BJ (cell line): Measurements from ENCODE around the gene HTRA3. TPM values are rescaled to one million over a fixed set of nuclear protein-coding genes. Genes with fewer than 3 reads are reported as not detected.
A peak's percentile ranks its signal among the peaks of the same experiment; 100 is the strongest.

Experiments used
- CTCF ChIA-PET: fragments of 350-600 bp; formaldehyde crosslinking; extraction: SDS; loops from one replicate; lab custom pipeline; 2021; ENCODE audit warnings: antibody characterized with exemption, inconsistent platforms; lab: Yijun Ruan, JAX
- POLR2A ChIA-PET: fragments of 300-600 bp; sonication (Branson Sonifier 250); formaldehyde crosslinking; extraction: SDS; loops from one replicate; lab custom pipeline; 2021; ENCODE audit warnings: antibody characterized with exemption; lab: Charles Lee
- DNase-seq: peaks from one replicate; pipeline ENCODE4 v3.0.0-alpha.2; 2011; ENCODE audit warnings: low read depth
- H3K27me3 ChIP-seq: 2 replicates; pipeline ENCODE4 v1.6.0; 2011; ENCODE audit warnings: low read length; ENCODE audit not compliant: control insufficient read depth, insufficient read depth
- H3K36me3 ChIP-seq: 2 replicates; pipeline ENCODE4 v1.5.1; 2011; ENCODE audit warnings: low read length; ENCODE audit not compliant: control insufficient read depth, insufficient read depth
- H3K4me3 ChIP-seq: 2 replicates; pipeline ENCODE4 v1.5.1; 2011; ENCODE audit warnings: low read depth, mild to moderate bottlenecking, control low read depth, low read length
- CTCF ChIP-seq: IDR thresholded peaks from 2 replicates; pipeline ENCODE4 v1.5.1; 2011; ENCODE audit warnings: low read depth, mild to moderate bottlenecking, control low read depth, inconsistent platforms, low read length, moderate library complexity; ENCODE audit not compliant: insufficient read depth
- polyA plus RNA-seq: library from polyadenylated mRNA; depleted of rRNA; stranded (reverse); fragments of >200 nt; gene quantifications from 2 replicates; pipeline ENCODE4 v1.2.3, GENCODE V29; 2011

Gene HTRA3
- polyA plus RNA-seq, 1 experiment, result 5.7 TPM

GRCh38 chr4:8266508-8266907, 3.0 kb upstream of the HTRA3 start:
- DNase-seq, result no peak
- Histone ChIP-seq H3K27me3 (peaks cover 6% of the 10 kb centered on the region; the same call in 1 of the 2 replicates), H3K4me3 (no peak overlapping the region), H3K36me3 (no peaks in the 10 kb centered on the region)
- POLR2A ChIA-PET, result interaction anchor here (0.6 kb wide), 1 partner anchor 130 kb away, joined by 30 read pairs; no protein-coding TSS in a partner anchor
- TF ChIP-seq CTCF, result no peak
- CTCF ChIA-PET, result interaction anchor here (1.3 to 2.4 kb wide), 4 partner anchors 24 to 141 kb away, joined by 3 to 11 read pairs (median 6); no protein-coding TSS in a partner anchor

GRCh38 chr4:8267077-8267476, 2.5 kb upstream of the HTRA3 start:
- TF ChIP-seq CTCF, result peak; percentile 58
- Histone ChIP-seq H3K4me3 (no peak overlapping the region), H3K27me3 (peaks cover 6% of the 10 kb centered on the region; the same call in 1 of the 2 replicates), H3K36me3 (no peaks in the 10 kb centered on the region)
- CTCF ChIA-PET, result interaction anchor here (0.6 to 2.4 kb wide), 4 partner anchors 8 to 141 kb away, joined by 3 to 11 read pairs (median 6); no protein-coding TSS in a partner anchor
- no peak for DNase-seq
- POLR2A ChIA-PET, result no interaction called here

- CTCF ChIA-PET, result interaction anchor here (2.4 kb wide), 1 partner anchor 135 kb away, joined by 11 read pairs; no protein-coding TSS in a partner anchor
- DNase-seq, result no peak
- Histone ChIP-seq H3K27me3 (peaks cover 6% of the 10 kb centered on the region; the same call in 1 of the 2 replicates), H3K4me3 (no peak overlapping the region), H3K36me3 (no peaks in the 10 kb centered on the region)
- no peak for TF ChIP-seq CTCF
- POLR2A ChIA-PET, result no interaction called here
These were observed 1.3 kb upstream of the HTRA3 start for GRCh38 chr4:8268211-8268610.

GRCh38 chr4:8268901-8269534, 536 bp upstream of the HTRA3 start:
- POLR2A ChIA-PET, result no interaction called here
- H3K4me3 ChIP-seq, result no peak overlapping the region
- no peak for TF ChIP-seq CTCF

GRCh38 chr4:8270418-8270771, 841 bp downstream of the HTRA3 start:
- TF ChIP-seq CTCF, result no peak
- H3K4me3 ChIP-seq, result no peak overlapping the region
- H3K36me3 ChIP-seq, result no peaks in the 10 kb centered on the region
- no peak for DNase-seq
- peaks cover 6% of the 10 kb centered on the region; the same call in 1 of the 2 replicates for H3K27me3 ChIP-seq
- CTCF ChIA-PET, result interaction anchor here (1.3 kb wide), 1 partner anchor 132 kb away, joined by 4 read pairs; no protein-coding TSS in a partner anchor
- POLR2A ChIA-PET, result no interaction called here

More at GRCh38 chr4:8268901-8269534, 536 bp upstream of the HTRA3 start:
- DNase-seq, result no peak
- Histone ChIP-seq H3K36me3 (no peaks in the 10 kb centered on the region), H3K27me3 (peaks cover 6% of the 10 kb centered on the region; the same call in 1 of the 2 replicates)
- CTCF ChIA-PET, result interaction anchor here (1.1 kb wide), 1 partner anchor 9 kb away, joined by 4 read pairs; no protein-coding TSS in a partner anchor
